A673 (cell line): ENCODE measurements around the gene TYW5. TPM values are rescaled to one million over a fixed set of nuclear protein-coding genes. Genes with fewer than 3 reads are reported as not detected.

Experiments
- BruUV-seq: library from RNA; stranded (reverse); fragments of 400-500 nt; replicated peaks from 2 replicates; lab custom pipeline; 2021; lab: Mats Ljungman, UMichigan
- CTCF ChIA-PET: fragments of 300-600 bp; sonication (Branson Sonifier 250); formaldehyde crosslinking; loops from one replicate; lab custom pipeline; 2022; ENCODE audit warnings: antibody characterized with exemption; lab: Charles Lee
- POLR2A ChIA-PET: fragments of 300-600 bp; sonication (Branson Sonifier 250); formaldehyde crosslinking; loops from one replicate; lab custom pipeline; 2022; ENCODE audit warnings: antibody characterized with exemption; ENCODE audit not compliant: low non-redundant PET; lab: Charles Lee
- DNase-seq: peaks from one replicate; pipeline ENCODE4 v3.0.0-alpha.2; 2015; ENCODE audit warnings: low spot score
- H3K27ac ChIP-seq: fragments of 200-600 bp; sonication (generic); 2 replicates; pipeline ENCODE4 v1.5.1; 2016; ENCODE audit warnings: mixed run types, low read depth, mild to moderate bottlenecking, mixed read lengths, antibody characterized with exemption, low read length; ENCODE audit not compliant: poor library complexity, severe bottlenecking
- H3K27me3 ChIP-seq: fragments of 200-600 bp; sonication (generic); replicated peaks from 2 replicates; pipeline ENCODE4 v1.6.1; 2017; ENCODE audit warnings: mixed run types, low read depth, mild to moderate bottlenecking, mixed read lengths, antibody characterized with exemption, low read length; ENCODE audit not compliant: insufficient read depth, poor library complexity
- H3K36me3 ChIP-seq: fragments of 200-600 bp; sonication (generic); 2 replicates; pipeline ENCODE4 v1.6.1; 2016; ENCODE audit warnings: mixed run types, mild to moderate bottlenecking, mixed read lengths, antibody characterized with exemption, low read length; ENCODE audit not compliant: insufficient read depth, poor library complexity, severe bottlenecking
- H3K4me1 ChIP-seq: fragments of 200-600 bp; sonication (generic); 2 replicates; pipeline ENCODE4 v1.6.1; 2017; ENCODE audit warnings: mixed run types, mild to moderate bottlenecking, mixed read lengths, antibody characterized with exemption, low read length; ENCODE audit not compliant: insufficient read depth, poor library complexity, severe bottlenecking
- H3K4me3 ChIP-seq: fragments of 200-600 bp; sonication (generic); 2 replicates; pipeline ENCODE4 v1.5.1; 2016; ENCODE audit warnings: low read depth, mixed run types, mild to moderate bottlenecking, mixed read lengths, low read length; ENCODE audit not compliant: poor library complexity, severe bottlenecking
- H3K9me3 ChIP-seq: fragments of 200-600 bp; sonication (generic); 2 replicates; pipeline ENCODE4 v1.6.1; 2016; ENCODE audit warnings: mixed run types, low read depth, mild to moderate bottlenecking, mixed read lengths, antibody characterized with exemption, low read length; ENCODE audit not compliant: poor library complexity, severe bottlenecking
- CTCF ChIP-seq: fragments of 300-800, 200-600 bp; sonication (generic); conservative IDR thresholded peaks from 2 replicates; pipeline ENCODE4 v1.5.1; 2017; ENCODE audit warnings: low read depth, mild to moderate bottlenecking, antibody characterized with exemption, low read length, moderate library complexity, mixed read lengths
- EZH2 ChIP-seq: fragments of 200-600 bp; sonication (generic); IDR thresholded peaks from 2 replicates; pipeline ENCODE4 v1.6.1; 2017; ENCODE audit warnings: borderline replicate concordance, low read depth, mild to moderate bottlenecking, mixed read lengths, antibody characterized with exemption, low read length; ENCODE audit not compliant: poor library complexity, severe bottlenecking
- intact Hi-C: fragments of 100-400 bp; cut with micrococcal nuclease; formaldehyde crosslinking; loops from one replicate; pipeline ENCODE4 v1.10.0; 2022; ENCODE audit not compliant: unreplicated experiment
- total RNA-seq: library from RNA; stranded (reverse); gene quantifications from 2 replicates; pipeline ENCODE4 v1.2.3, GENCODE V29; 2021

Gene TYW5
- total RNA-seq, 1 experiment from 2014 or later: 6.9 TPM

- BruUV-seq: no TSS peak
- no peak for DNase-seq
- POLR2A ChIA-PET: no interaction called here
Measured at GRCh38 chr2:200000444-200001163, 45.3 kb upstream of the TYW5 start.

GRCh38 chr2:199999166-199999565, 43.9 kb upstream of the TYW5 start:
- CTCF ChIA-PET: no interaction called here
- no TSS peak for BruUV-seq
- intact Hi-C loops: no loop called here

More at GRCh38 chr2:200000444-200001163, 45.3 kb upstream of the TYW5 start:
- CTCF ChIA-PET: no interaction called here
- Histone ChIP-seq H3K27ac (no peak overlapping the region), H3K27me3 (no peaks in the 10 kb centered on the region), H3K4me3 (no peak overlapping the region), H3K4me1 (no peaks in the 10 kb centered on the region), H3K9me3 (peaks cover 2% of the 10 kb centered on the region), H3K36me3 (no peaks in the 10 kb centered on the region)
- TF ChIP-seq CTCF (no peak), EZH2 (no peak)
- intact Hi-C loops: no loop called here

GRCh38 chr2:199997296-199997695, 42.0 kb upstream of the TYW5 start:
- Histone ChIP-seq H3K4me3 (no peak overlapping the region), H3K27me3 (no peaks in the 10 kb centered on the region), H3K27ac (no peak overlapping the region), H3K36me3 (no peaks in the 10 kb centered on the region), H3K9me3 (no peaks in the 10 kb centered on the region), H3K4me1 (no peaks in the 10 kb centered on the region)
- no TSS peak for BruUV-seq
- CTCF ChIA-PET: no interaction called here
- DNase-seq: no peak
- POLR2A ChIA-PET: no interaction called here
- TF ChIP-seq EZH2 (no peak), CTCF (no peak)
- intact Hi-C loops: no loop called here

More at GRCh38 chr2:199999166-199999565, 43.9 kb upstream of the TYW5 start:
- Histone ChIP-seq H3K4me1 (no peaks in the 10 kb centered on the region), H3K9me3 (no peaks in the 10 kb centered on the region), H3K27ac (no peak overlapping the region), H3K36me3 (no peaks in the 10 kb centered on the region), H3K4me3 (no peak overlapping the region), H3K27me3 (no peaks in the 10 kb centered on the region)
- POLR2A ChIA-PET: no interaction called here
- no peak for DNase-seq
- TF ChIP-seq CTCF: no peak
- no peak for TF ChIP-seq EZH2
